Keratinocyte (primary cell): ENCODE measurements around the gene LAMP1. TPM values are rescaled to one million over a fixed set of nuclear protein-coding genes. Genes with fewer than 3 reads are reported as not detected.

ENCODE experiments used
- DNase-seq: peaks from one replicate; pipeline ENCODE4 v3.0.0-alpha.2; 2011; ENCODE audit warnings: low read depth, missing footprints, low spot score
- FAIRE-seq: peaks from 2 replicates; lab custom pipeline; 2011; peaks lifted over from hg19 to GRCh38; lab: Jason Lieb, UNC
- H2AFZ ChIP-seq: 2 replicates; pipeline ENCODE4 v1.6.0; 2012; ENCODE audit warnings: low read length, control low read depth, inconsistent platforms; ENCODE audit not compliant: control insufficient read depth
- H3K27ac ChIP-seq: 2 replicates; pipeline ENCODE4 v1.5.1; 2011; ENCODE audit warnings: low read length; ENCODE audit not compliant: control insufficient read depth, insufficient read depth
- H3K27me3 ChIP-seq: 3 replicates; pipeline ENCODE4 v1.6.0; 2011; ENCODE audit warnings: low read length; ENCODE audit not compliant: control insufficient read depth, insufficient read depth; ENCODE audit errors: extremely low read depth
- H3K36me3 ChIP-seq, 2 experiments: 2 replicates in 1 of 2; 3 replicates in 1 of 2; pipeline ENCODE4 v1.5.1; 2011; ENCODE audit warnings: low read length in 2 of 2, mild to moderate bottlenecking in 1 of 2; ENCODE audit not compliant: control insufficient read depth in 2 of 2, insufficient read depth in 2 of 2; ENCODE audit errors: extremely low read depth in 1 of 2
- H3K4me1 ChIP-seq: 3 replicates; pipeline ENCODE4 v1.5.1; 2011; ENCODE audit warnings: low read length; ENCODE audit not compliant: control insufficient read depth, insufficient read depth; ENCODE audit errors: extremely low read depth
- H3K4me2 ChIP-seq: 3 replicates; pipeline ENCODE4 v1.6.0; 2011; ENCODE audit warnings: low read depth, low read length; ENCODE audit not compliant: control insufficient read depth, insufficient read depth; ENCODE audit errors: extremely low read depth
- H3K4me3 ChIP-seq, 3 experiments: fragments of 200-600 bp in 1 of 3; sonication (generic) in 1 of 3; 2 replicates in 2 of 3; 3 replicates in 1 of 3; pipeline ENCODE4 v1.5.1; 2011 to 2016; ENCODE audit warnings: low read length in 3 of 3, mild to moderate bottlenecking in 3 of 3, control low read depth in 2 of 3, inconsistent platforms in 1 of 3, low read depth in 1 of 3, mixed read lengths in 1 of 3, mixed run types in 1 of 3, moderate library complexity in 1 of 3; ENCODE audit not compliant: control insufficient read depth in 2 of 3, insufficient read depth in 2 of 3; ENCODE audit errors: extremely low read depth in 1 of 3
- H3K79me2 ChIP-seq: 2 replicates; pipeline ENCODE4 v1.6.0; 2012; ENCODE audit warnings: low read length; ENCODE audit not compliant: control insufficient read depth, insufficient read depth
- H3K9ac ChIP-seq: 3 replicates; pipeline ENCODE4 v1.6.0; 2011; ENCODE audit warnings: low read length; ENCODE audit not compliant: control insufficient read depth, insufficient read depth; ENCODE audit errors: extremely low read depth
- H3K9me1 ChIP-seq: 3 replicates; pipeline ENCODE4 v1.6.0; 2011; ENCODE audit warnings: low read length; ENCODE audit not compliant: control insufficient read depth, insufficient read depth; ENCODE audit errors: extremely low read depth
- H3K9me3 ChIP-seq: 2 replicates; pipeline ENCODE4 v1.5.1; 2012; ENCODE audit warnings: low read depth, low read length; ENCODE audit not compliant: control insufficient read depth
- H4K20me1 ChIP-seq: 3 replicates; pipeline ENCODE4 v1.6.0; 2011; ENCODE audit warnings: low read length; ENCODE audit not compliant: control insufficient read depth, insufficient read depth; ENCODE audit errors: extremely low read depth
- EZH2 ChIP-seq: IDR thresholded peaks from one replicate; pipeline ENCODE4 v1.6.1; 2012; ENCODE audit warnings: inconsistent platforms, mild to moderate bottlenecking, low read length, moderate library complexity
- dilution Hi-C: fragments of 300-500 bp; cut with MboI; formaldehyde crosslinking; loops from one replicate; pipeline ENCODE4 v1.7.0; 2020; ENCODE audit warnings: low sequenced_read_pairs; ENCODE audit not compliant: extremely low pct_ligation_motif_present
- polyA plus RNA-seq, 5 experiments: library from polyadenylated mRNA; depleted of rRNA in 3 of 5; stranded (reverse) in 3 of 5; stranded (forward) in 1 of 5; unstranded in 1 of 5; fragments of >200 nt; gene quantifications; 1 replicate in 1 of 5; 2 replicates in 3 of 5; 3 replicates in 1 of 5; pipeline versions ENCODE4 v1.2.1 to v1.2.3, GENCODE V29; 2011 to 2012; ENCODE audit warnings: missing spikeins in 2 of 5, low read depth in 1 of 5, low replicate concordance in 1 of 5
- TF ChIP-seq, protein P1 (sequence below), 3 experiments: IDR thresholded peaks in 1 of 3; conservative IDR thresholded peaks in 1 of 3; optimal IDR thresholded peaks in 1 of 3; 2 replicates in 2 of 3; 3 replicates in 1 of 3; pipeline versions ENCODE3 to v1.5.1; 2011; ENCODE audit warnings: low read length in 3 of 3, mild to moderate bottlenecking in 3 of 3, moderate library complexity in 2 of 3, control low read depth in 1 of 3, inconsistent platforms in 1 of 3; ENCODE audit not compliant: insufficient read depth in 2 of 3; ENCODE audit errors: extremely low read depth in 1 of 3

The LAMP1 gene
- polyA plus RNA-seq, 1 donor (not counting 4 experiments of a cell fraction or from before 2014, with no cell fraction given) = 202 TPM

DNA sequence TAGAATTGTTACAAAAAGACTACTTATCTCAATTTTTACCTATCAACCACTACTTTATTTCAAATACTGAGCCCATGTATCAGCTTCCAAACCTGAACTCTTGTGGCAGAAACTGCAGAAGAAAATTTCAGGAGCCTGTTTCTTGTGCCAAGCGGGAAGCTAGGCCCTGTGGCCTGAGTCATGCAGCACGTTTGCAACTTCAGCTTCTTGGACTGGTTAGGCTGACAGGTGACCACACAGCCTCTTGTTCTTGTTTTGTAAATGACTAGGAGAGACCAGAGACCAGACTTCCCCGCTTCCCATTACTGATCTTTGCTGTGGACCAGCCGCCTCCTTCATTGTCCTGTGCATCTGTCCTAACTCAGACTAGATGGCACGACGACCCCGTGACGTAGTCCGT lies 3.4 kb upstream of the LAMP1 start:
- Histone ChIP-seq H3K27me3 (peaks cover 36% of the 10 kb centered on the region), H4K20me1 (peaks cover 3% of the 10 kb centered on the region), H3K9me1 (no peaks in the 10 kb centered on the region), H3K4me2 (no peak overlapping the region), H3K4me1 (peaks cover 26% of the 10 kb centered on the region), H3K79me2 (peaks cover 16% of the 10 kb centered on the region), H3K36me3 (no peaks in the 10 kb centered on the region), H3K4me3 (no peak overlapping the region), H3K9me3 (no peaks in the 10 kb centered on the region), H3K27ac (no peak overlapping the region), H2AFZ (no peak overlapping the region), H3K9ac (no peak overlapping the region)
- dilution Hi-C loops = no loop called here
- TF ChIP-seq EZH2 = no peak
- TF ChIP-seq, protein P1, sequence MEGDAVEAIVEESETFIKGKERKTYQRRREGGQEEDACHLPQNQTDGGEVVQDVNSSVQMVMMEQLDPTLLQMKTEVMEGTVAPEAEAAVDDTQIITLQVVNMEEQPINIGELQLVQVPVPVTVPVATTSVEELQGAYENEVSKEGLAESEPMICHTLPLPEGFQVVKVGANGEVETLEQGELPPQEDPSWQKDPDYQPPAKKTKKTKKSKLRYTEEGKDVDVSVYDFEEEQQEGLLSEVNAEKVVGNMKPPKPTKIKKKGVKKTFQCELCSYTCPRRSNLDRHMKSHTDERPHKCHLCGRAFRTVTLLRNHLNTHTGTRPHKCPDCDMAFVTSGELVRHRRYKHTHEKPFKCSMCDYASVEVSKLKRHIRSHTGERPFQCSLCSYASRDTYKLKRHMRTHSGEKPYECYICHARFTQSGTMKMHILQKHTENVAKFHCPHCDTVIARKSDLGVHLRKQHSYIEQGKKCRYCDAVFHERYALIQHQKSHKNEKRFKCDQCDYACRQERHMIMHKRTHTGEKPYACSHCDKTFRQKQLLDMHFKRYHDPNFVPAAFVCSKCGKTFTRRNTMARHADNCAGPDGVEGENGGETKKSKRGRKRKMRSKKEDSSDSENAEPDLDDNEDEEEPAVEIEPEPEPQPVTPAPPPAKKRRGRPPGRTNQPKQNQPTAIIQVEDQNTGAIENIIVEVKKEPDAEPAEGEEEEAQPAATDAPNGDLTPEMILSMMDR (optimal IDR thresholded peaks at IDR 0.05 in 1 of 3, IDR thresholded peaks at IDR 0.05 in 1 of 3, conservative IDR thresholded peaks at IDR 0.05 in 1 of 3; ENCODE audit: extremely low read depth in 1 of 3, insufficient read depth in 2 of 3, low read length in 3 of 3) = no peak
- FAIRE-seq (no peak), DNase-seq (no peak)

DNA sequence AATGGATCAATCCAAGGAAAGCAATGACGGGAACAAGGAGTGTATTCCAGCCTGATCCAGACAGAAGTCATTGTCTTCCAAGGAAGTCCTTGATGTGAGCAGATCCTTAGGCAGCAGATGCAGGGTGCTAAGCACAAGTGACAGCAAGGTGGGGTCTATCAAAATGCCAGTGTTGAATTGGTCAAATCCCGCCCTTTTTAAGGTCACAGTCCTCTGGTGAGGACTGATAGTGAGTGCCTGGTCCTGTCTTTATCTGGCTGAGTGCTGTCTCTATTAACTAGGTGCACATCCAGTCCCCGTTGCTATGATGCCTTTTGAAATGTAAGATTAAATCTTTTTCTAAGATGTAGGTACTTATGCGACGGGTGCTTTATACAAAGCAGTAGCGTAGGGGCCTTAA lies 1.3 kb upstream of the LAMP1 start:
- H3K79me2 ChIP-seq = peaks cover 37% of the 10 kb centered on the region
- peaks cover 6% of the 10 kb centered on the region for H4K20me1 ChIP-seq
- H3K36me3 ChIP-seq = peaks cover 0 to 1% of the 10 kb centered on the region in 2 experiments
- H3K27me3 ChIP-seq = peaks cover 32% of the 10 kb centered on the region
- no peaks in the 10 kb centered on the region for H3K9me1 ChIP-seq
- peak overlapping the region; percentile 82 for H3K4me2 ChIP-seq
- no peak overlapping the region for H3K4me3 ChIP-seq
- no peak for DNase-seq
- FAIRE-seq = no peak
- TF ChIP-seq EZH2 = no peak
- TF ChIP-seq, protein P1 (optimal IDR thresholded peaks at IDR 0.05 in 1 of 3, IDR thresholded peaks at IDR 0.05 in 1 of 3, conservative IDR thresholded peaks at IDR 0.05 in 1 of 3; ENCODE audit: extremely low read depth in 1 of 3, insufficient read depth in 2 of 3, low read length in 3 of 3) = no peak
- peaks cover 21% of the 10 kb centered on the region for H3K4me1 ChIP-seq
- dilution Hi-C loops = no loop called here
- H3K9ac ChIP-seq = no peak overlapping the region
- no peaks in the 10 kb centered on the region for H3K9me3 ChIP-seq
- H3K27ac ChIP-seq = no peak overlapping the region
- no peak overlapping the region for H2AFZ ChIP-seq
